22Rv1 (cell line): Measurements from ENCODE around the gene FAM174A.

Source experiments
- H3K27ac ChIP-seq: fragments of 450-650 bp; 2 replicates; pipeline ENCODE4 v1.5.1; 2017
- CTCF ChIP-seq: fragments of 450-650 bp; IDR thresholded peaks from 2 replicates; pipeline ENCODE4 v1.5.1; 2017; ENCODE audit warnings: mild to moderate bottlenecking
- ZFX ChIP-seq: fragments of 450-650 bp; IDR thresholded peaks from 2 replicates; pipeline ENCODE4 v1.6.1; 2017; ENCODE audit warnings: antibody characterized with exemption, borderline replicate concordance

The FAM174A gene

GRCh38 chr5:100615362-100615761 is 80.2 kb downstream of the FAM174A start:
- no peak overlapping the region for H3K27ac ChIP-seq
- TF ChIP-seq CTCF (no peak), ZFX (no peak)

- no peak overlapping the region for H3K27ac ChIP-seq
- TF ChIP-seq CTCF (no peak), ZFX (no peak)
These were observed 81.1 kb downstream of the FAM174A start for GRCh38 chr5:100616291-100616690.

GRCh38 chr5:100616981-100617380 is 81.8 kb downstream of the FAM174A start:
- TF ChIP-seq CTCF (no peak), ZFX (no peak)

GRCh38 chr5:100623719-100624118 is 88.5 kb downstream of the FAM174A start:
- TF ChIP-seq CTCF (peak; percentile 31), ZFX (no peak)
- H3K27ac ChIP-seq: no peak overlapping the region

More at GRCh38 chr5:100616981-100617380, 81.8 kb downstream of the FAM174A start:
- no peak overlapping the region for H3K27ac ChIP-seq

- no peak for TF ChIP-seq CTCF
- no peak for TF ChIP-seq ZFX
- no peak overlapping the region for H3K27ac ChIP-seq
These were observed 99.9 kb downstream of the FAM174A start for GRCh38 chr5:100634937-100635534.
